GM19351 (cell line): Measurements from ENCODE around the gene SNX3.

ENCODE experiments used
- ATAC-seq: cut with Tn5 transposase; IDR thresholded peaks from one replicate; pipeline ENCODE4 v1.9.1; 2021; ENCODE audit warnings: mild to moderate bottlenecking, moderate library complexity; ENCODE audit not compliant: unreplicated experiment

Gene SNX3

DNA sequence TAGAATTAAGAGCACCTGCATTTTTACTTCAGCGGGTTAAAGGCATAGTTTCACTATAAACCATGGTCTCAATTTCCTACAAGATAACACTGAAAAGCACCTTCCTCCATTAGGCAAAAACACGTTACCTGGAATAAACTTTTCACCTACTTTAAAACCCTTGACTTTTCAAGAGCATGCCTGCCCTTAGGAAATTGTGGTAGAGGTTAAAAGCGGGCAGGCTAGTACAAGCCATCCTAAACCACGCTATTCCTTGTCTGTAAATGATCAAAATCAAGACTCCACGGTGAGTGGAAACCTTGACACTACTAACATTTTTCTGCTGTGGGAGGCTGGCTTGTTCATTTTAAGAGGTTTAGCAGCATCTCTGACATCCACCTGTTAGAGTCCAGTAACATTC is 51.1 kb downstream of the SNX3 start:
- ATAC-seq = no peak

DNA sequence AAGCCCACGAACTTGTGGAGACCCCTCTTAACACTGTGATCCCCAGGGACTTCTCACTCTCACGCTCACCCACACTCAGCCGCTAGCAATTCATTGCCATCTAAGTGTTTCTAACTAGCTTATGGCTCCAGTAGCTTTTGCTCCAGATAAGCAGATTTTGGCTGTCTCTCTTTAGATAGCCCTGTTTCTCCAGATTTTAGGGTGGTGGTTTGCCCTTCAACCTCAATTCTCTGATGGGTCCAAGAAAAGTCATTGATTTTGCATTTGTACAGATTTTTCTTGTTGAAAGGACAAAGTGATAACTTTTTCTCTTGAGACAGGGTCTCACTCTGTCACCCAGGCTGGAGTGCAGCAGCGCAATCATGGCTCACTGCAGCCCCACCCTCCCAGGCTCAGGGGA is 53.8 kb downstream of the SNX3 start:
- ATAC-seq = no peak

DNA sequence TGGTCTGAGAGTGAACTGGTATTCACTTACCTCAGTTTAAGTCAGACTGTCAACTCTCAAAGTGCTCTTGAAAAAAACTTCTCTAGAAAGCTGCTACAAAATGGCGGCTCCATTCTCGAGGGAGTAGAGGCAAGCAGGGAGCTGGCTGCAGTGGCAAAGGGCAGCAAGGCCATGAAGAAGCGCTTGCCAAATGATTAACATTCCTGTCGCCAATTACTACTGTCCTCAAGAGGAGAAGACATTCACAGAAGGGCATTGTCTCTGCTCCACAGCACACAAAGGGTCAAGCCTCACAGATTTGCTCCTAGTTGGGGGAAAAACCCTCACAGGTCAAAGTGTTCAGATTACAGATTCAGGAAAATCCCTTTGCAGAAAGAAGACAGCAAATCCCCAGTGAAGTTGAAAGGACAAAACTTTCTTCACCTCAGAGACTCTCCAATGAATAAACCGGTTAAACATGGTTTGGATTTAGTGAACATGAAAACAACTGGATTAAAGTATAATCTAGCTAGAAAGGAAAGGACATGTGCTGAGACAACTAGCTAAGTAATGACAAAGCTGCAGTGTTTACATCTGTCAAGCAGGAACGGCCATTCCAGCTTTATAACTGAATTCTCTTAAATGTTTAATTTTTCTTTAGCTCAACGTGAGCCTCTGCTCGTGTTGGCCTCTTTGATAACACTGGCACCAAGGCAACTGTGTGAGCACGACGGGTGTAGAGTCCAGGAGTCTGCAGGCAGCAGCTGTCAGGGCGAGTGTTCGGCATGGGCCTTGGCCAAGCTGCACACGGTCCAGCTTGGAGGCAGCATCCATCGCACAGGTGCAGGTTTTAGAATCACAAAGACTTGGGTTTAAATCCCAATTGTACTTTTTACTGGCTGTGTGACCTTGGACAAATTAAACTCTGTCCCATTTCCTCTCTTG is 57.4 kb downstream of the SNX3 start:
- no peak for ATAC-seq

DNA sequence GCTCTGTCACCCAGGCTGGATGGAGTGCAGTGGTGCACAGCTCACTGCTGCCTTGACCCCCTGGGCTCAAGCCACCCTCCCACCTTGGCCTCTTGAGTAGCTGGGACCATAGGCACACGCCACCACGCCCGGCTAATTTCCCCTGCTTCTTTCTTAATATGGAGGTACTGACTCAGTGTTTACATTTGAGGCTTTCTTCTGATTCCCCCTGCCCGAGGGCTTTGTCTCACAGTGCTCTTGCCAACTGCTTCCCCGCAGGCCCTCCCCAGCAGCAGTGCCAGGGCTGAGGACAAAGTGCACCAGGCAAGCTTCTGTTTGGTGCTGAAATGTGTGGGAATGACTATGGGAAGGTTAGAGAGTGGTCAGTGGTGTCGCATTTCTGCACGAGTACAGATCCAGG is 60.2 kb downstream of the SNX3 start:
- ATAC-seq = no peak

DNA sequence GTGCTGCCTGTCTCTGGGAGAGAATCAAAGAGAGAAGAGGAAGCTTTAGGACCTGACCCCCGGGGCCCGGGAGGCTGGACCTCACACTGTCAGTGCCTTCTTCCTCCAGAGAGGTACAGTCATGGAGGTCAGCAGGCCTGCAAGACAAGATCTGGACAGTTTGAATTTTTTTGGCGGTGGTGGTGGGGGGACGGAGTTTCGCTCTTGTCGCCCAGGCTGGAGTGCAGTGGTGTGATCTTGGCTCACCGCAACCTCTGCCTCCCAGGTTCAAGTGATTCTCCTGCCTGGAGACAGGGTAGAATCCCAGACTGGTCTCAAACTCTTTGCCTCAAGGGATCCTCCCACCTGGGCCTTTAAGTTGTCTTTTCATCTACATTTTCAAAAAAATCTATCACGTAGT is 60.7 kb downstream of the SNX3 start:
- no peak for ATAC-seq

DNA sequence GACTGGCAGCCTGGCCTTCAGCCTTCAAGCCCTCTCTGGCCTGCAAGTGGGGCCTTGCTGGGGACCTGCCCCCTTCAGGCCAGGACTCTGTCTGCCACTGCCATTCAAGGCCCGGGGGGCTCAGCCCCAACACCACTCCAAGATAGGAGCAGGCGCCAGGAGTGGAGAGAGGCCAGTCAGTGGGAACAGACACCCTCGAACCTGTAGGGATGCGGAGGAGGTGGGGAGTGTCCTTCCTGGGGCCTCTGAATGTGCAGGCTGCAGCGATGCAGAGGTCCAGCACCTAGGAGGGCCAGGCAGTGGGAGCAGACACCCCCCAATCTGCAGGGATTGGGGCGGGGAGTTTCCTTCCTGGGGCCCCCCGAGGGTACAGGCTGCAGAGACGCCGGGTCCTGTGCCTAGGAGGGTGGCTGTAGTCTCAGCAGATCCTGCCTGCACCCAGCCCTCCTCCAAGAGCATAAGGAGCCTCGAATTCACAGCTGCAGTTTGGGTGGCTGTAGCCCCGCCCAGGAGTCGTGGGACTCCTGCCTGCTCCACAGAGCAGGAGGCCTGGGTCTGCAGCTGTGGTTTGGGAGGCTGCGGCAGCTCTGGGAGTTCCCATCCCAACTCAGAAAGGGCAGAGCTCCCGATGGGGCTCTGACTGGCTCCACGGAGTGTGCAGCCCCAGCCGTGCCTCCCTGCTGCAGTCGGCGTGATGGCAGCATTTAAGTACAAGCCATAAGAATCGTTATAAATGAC is 61.9 kb downstream of the SNX3 start:
- ATAC-seq = no peak

DNA sequence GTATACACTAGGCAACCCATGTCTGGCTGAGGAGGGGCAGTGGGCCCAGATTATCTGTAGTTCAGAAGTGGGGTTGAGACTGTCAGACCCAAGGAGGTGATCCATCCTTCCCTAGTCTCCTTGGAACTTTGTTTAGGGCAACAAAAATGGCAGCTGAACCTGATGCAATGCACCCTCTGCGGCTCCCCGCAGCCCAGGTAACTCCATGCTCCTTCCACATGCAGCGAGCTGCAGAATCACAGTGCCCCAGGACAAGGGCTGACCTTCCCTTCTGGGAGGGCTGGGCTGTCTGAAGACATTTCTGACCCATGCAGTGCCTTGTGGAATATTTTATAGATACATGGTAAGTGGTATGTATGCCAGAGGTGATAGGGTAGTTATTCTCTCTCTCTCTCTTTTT is 65.6 kb downstream of the SNX3 start:
- no peak for ATAC-seq

DNA sequence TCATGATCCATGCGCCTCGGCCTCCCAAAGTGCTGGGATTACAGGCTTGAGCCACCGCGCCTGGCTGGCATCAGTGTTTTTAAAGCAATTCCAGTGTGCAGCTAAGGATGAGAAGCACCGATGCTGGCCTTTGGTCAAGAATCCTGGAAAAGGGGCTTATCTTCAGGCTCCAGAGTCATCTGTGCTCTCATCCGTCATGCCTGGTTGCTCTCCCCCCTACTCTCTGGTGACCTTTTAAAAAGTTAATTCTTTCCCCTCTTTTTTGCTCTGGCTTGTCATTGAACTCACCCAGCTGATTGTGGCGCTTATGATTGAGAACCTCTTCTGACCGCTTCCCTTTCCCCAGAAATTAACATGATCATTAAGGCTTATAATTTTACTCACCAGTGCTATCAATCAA is 66.3 kb downstream of the SNX3 start:
- no peak for ATAC-seq

DNA sequence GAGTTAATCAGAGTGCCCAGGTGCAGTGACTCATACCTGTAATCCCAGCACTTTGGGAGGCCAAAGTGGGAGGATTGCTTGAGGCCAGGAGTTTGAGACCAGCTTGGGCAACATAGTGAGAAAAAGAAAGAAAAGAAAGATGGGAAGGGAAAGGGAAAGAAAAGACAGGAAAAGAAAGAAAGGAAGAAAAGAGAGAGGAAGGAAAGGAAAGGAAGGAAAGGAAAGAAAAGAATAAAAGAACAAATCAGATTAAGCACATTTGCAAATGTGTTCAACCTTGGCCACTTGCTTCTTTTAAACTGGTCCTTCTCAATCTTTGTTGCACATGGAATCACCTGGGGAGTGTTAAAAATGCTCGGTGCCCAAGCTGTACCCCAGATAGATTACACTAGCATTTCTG is 67.0 kb downstream of the SNX3 start:
- no peak for ATAC-seq

DNA sequence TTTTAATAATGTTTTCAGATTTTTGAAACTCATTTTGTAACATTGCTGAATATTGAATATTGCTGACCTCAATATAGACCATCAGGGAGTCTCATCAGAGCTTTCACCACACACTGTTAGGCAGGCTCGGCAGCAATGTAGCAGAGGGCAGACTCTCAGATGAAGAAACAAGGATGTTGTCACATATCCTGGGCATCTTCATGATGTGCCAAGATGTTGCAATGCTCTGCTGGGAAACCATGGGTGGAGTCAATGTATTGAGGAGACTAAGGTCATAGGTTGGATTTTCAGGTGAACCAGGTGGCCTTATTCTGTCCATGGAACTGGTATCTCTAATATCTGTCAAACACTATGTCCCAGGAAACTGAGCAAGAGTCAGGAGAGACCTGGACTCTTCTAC is 67.7 kb downstream of the SNX3 start:
- ATAC-seq = no peak

DNA sequence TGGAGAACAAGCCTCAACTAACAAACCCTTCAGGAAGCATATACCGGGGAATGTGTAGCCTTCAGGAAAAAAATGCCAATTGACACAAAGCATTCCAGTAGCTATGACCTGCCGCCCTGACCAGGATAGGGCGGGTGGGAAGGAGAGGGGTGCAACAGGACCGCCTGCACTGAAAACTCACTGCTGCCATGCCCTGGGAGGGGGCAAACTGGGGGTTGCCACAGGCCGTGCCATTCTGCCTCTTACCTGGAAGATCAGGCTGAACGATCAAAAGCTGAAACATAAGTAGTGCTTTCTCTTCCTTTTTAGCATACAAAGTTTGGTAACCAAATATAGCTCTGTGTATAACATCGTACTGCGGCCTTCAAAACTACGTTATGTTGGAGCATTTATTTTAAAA is 73.3 kb downstream of the SNX3 start:
- no peak for ATAC-seq

DNA sequence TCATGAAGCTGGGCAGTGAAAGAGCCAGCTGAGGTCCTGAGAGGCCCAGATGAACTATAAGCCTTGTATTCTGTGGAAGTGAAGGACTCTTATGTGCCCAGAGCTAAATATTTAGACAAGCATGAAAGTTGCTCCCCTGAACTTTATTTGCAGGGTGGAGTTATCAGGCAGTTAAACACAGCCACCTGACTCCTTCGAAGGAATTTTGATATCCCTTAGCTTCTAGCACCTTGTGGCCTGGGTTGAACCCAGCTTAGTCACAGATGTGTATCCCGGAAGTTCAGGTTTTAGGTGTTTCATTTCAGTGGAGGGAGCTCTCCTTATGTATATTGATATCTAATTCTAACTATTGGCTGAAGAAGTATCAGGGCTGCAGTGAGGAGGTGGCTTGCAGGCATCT is 74.6 kb downstream of the SNX3 start:
- no peak for ATAC-seq

DNA sequence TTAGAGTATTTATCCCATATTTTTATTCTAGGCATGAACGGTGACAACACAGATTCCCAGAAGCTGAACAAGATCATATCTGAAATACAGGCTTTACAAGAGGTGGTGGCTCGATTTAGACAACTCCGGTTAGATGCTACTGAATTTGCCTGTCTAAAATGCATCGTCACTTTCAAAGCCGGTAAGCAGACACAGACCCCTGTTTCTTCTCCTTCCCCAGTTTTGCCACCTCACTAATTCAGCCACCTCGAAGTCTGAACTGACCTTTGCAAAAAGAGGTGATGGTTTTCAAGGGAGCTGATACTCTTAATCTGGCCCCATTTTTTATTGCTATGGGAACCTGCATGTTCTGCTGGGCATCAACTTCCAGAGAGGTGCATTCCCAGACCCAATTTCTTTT is 80.1 kb downstream of the SNX3 start:
- ATAC-seq = no peak

DNA sequence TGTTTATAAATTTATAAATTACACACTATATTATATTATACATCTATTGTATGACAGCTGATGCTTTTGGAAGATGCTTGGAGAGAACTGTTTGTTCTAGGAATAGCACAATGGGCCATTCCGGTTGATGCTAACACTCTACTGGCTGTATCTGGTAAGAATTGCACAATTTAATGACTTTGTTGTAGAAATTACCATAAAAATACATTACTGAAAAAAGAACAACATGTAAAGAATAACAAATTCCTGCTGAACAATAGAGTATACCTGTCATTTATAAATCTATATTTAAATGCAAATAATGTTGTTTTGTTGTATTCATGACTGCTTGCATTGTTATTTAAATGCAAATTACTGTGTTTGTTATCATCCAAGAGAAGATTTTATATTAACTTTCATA is 80.6 kb downstream of the SNX3 start:
- ATAC-seq = no peak

DNA sequence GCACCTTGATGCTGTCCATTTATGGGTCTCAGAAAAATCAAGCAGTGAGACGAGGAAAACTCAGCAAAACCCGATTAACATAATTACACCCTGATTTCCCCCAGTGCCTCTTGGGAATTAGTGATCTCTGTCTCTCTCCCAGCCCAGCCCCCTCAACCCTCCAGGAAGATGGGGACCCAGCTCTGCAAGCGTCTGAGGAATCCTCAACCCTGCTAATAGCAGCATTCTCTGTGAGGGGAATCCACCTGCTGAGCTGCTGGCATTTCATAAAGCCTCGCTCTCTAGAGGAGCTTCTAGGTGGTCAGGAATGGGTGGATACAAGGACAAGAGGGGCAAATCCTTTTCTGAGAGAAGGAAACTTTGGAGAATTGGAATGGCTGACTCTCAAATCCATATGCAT is 81.1 kb downstream of the SNX3 start:
- no peak for ATAC-seq

DNA sequence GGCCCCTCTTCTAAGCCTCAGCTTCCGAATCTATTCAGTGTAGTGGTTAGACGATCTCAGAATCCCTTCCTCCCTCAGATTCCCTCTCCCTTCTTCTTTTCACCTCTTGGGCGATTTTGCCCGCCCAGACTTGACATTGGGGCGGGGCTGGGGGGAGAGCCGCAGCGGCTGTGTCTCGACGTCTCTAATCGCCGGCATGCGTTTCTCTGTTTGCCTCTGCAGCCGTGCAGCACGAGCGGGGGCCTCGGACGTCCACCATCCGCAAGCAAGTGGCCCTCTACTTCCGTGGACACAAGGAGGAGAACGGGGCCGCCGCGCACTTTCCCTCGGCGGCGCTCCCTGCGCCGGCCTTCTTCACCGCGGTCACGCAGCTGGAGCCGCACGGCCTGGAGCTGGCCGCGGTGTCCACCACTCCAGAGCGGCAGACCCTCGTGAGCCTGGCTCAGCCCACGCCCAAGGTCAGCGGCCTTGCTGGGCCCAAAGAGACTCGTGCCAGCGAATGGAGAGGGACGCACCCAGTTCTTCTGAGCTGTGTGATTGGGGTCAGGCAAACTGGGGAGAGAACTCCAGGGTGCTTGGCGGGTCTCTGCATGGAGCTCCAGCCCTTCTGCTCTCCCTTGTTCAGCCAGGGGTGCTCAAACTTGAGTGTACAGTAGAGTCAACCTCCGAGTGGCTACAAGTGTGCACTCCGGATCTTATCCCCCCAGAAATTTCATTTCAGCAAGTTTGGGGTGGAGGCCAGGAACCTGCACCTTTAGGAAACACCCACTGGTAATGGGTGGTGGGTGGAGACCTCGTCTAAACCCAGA is 84.4 kb downstream of the SNX3 start:
- no peak for ATAC-seq

DNA sequence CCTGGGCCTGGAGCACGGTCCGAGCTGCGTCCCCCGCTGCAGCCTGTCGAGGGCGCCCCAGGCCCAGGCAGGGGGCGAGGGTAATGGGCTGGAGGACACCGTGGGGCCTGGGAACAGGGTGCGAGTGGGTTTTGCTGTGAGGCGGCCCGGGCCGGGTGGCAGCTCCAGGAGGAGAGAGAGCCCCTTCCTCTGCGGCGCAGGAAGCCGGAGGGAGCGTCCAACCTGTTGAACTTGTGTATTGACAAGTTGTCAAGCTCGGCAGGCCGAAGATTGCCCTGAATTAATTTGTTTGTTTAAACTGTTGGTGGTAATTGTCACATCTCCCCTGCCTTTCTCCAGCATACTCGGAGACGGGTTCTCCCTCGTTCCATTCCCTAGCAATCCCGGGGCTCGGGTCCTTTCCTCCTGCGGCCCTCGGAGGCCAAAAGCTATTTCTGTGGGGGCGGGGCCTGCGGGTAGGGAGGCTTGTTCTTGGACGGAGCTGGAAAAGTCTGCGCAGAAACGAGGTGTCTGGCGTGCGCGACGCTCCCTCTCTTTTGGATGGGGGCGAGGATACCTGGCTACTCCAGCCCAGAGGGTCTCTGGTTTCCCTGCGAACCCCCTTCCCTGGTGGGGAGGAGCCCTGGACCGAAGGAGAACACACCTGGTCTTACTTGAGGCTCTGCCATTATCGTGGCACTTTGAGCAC is 85.1 kb downstream of the SNX3 start:
- no peak for ATAC-seq

DNA sequence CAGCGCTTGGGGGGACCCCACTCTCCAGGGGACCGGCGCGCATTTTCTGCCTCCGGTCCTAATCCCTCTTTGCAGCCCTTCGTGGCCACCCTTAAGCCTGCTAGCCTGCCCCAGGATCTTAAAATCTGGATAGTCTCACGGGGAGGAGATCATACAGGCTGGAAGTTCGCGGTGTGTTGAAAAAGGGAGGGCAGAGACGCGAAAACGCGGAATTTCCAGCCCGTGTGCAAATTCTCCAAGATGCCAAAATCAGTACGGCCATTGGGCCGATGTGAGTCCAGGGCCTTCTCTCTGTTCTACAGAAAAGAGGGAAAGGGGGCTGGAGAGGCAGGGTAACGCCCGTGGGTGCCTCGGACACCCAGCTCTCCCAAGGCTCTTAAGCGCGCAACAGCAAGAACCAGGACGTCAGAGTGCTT is 85.7 kb downstream of the SNX3 start:
- no peak for ATAC-seq

DNA sequence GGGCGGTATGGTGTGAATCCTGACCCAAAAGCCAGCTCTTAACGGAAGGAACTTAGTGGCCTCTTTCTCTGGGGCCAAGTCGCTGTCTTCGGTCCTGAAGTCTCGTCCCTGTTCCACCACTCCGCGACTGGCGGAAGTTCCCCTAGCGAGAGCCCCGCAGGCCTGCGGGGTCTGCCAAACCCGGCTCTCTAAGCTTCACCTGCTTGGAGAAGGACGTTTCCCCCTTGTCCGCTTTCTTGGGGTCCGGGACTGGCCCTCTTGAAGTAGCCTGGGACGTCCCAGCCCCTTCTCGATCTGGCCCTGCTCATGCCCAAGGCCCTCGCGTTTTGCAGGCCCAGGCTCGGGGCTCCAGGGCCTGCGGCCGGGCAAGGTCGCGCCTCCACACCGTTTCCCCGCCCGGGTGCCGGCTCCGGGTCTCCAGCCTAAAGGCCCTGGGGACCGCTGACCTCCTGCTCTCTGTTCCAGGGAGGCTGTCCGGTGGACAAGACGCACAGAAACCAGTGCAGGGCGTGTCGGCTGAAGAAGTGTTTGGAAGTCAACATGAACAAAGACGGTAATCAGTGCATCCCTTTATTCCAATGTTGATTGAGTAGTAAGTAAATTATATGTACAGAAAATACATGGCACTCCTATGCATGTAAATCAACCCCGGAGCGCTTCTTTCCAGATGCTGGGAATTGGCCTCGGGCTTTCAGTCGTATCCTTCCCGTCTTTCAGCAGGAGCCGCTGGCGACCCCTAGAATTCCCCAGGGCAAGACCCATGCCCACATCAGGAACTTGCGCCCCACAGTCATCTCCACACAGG is 86.3 kb downstream of the SNX3 start:
- ATAC-seq = no peak

DNA sequence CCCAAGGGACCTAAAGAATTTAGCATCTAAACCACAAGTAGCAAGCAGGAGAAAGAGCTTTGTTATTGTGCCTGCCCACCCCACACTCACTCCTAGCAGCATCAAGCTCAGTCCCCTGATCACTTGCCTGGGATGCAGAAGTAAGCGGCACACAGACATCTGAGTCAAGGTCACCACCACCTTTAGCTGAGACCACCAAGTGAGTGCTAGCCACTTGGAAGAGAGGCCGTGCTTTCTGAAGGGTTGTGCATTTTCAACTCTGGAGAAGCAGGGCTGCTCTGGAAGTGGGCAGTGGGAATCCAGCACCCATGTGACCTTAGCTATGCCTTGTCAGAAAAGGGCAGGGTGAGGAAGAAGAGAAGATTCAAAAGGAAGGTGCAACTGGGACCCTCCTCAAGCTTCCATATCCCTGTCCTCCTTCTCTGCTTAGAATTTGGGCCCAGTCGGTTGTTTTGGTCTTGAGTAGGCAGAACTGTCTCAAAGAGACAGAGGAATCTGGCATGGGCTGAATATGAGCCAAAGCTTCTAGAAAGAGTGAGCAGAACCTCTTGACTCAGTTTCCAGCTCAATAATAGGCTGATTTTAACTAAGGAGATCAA is 88.8 kb downstream of the SNX3 start:
- ATAC-seq = no peak
